H1 (cell line): Measurements from ENCODE around the gene SYCE3. TPM values are rescaled to one million over a fixed set of nuclear protein-coding genes. Genes with fewer than 3 reads are reported as not detected.

Source experiments
- GTF2F1 ChIP-seq: IDR thresholded peaks from 2 replicates; pipeline ENCODE4 v1.6.1; 2012; ENCODE audit warnings: low read depth, low read length, improper control_type of control experiment, borderline replicate concordance
- polyA plus RNA-seq, 7 experiments: library from polyadenylated mRNA; depleted of rRNA in 3 of 7; stranded (reverse) in 5 of 7; unstranded in 2 of 7; fragments of >200 nt in 5 of 7; fragments of 200-250 nt in 2 of 7; gene quantifications; 1 replicate in 5 of 7; 2 replicates in 1 of 7; 4 replicates in 1 of 7; pipeline versions ENCODE4 v1.2.1 to v1.2.3, GENCODE V29; 2011 to 2013; ENCODE audit warnings: missing spikeins in 2 of 7, mixed read lengths in 2 of 7
- total RNA-seq: library from RNA; stranded (reverse); fragmentation: NEBNext Ultra II Directional; extraction: Animal tissue kit (Norgen Biotek cat#: 25700); gene quantifications from 2 replicates; pipeline ENCODE4 v1.2.1, GENCODE V29; 2021

The SYCE3 gene
- total and polyA plus RNA-seq, 2 of the 8 experiments (the other 6 are each of a cell fraction or from before 2014, with no cell fraction given) = 1.9 TPM; not detected in 1

DNA sequence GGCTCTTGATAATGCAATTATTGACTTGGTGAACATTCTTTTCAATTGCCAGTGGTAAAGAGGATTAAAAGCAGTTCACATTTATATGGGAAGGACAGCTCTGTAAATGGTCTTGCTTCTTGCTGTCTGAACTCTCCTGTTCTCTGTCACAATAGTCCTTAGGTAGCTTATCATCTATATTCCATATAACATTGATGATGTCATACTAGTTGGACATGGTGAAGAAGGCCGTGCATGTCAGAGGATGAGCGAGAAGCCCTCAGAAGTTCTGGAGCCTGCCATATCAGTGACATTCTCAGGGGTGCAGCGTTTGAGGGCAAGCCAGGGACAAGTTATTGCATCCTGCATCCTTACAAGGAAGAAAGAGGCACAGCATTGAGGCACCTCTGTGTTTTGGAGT lies 22.5 kb upstream of the SYCE3 start (continued):
- no peak for TF ChIP-seq GTF2F1
- TF ChIP-seq, all 59 proteins: peak for 0
